Activated B cell treated with CpG ODN at 0.5 μM for 24 hours (primary cell): Measurements from ENCODE around the gene SUPT4H1. TPM values are rescaled to one million over a fixed set of nuclear protein-coding genes. Genes with fewer than 3 reads are reported as not detected.
A peak's percentile ranks its signal among the peaks of the same experiment; 100 is the strongest.

ENCODE experiments used
- ATAC-seq: fragments of 200-7000 bp; cut with Tn5 transposase; one replicate; pipeline ENCODE4 v1.10.0; 2021; ENCODE audit warnings: low read depth, mild to moderate bottlenecking, moderate library complexity
- CTCF ChIA-PET: fragments of 350-600 bp; sonication (Branson Sonifier 250); formaldehyde crosslinking; loops from one replicate; lab custom pipeline; 2021; ENCODE audit warnings: antibody characterized with exemption; lab: Charles Lee
- POLR2A ChIA-PET: fragments of 350-600 bp; sonication (Branson Sonifier 250); formaldehyde crosslinking; loops from one replicate; lab custom pipeline; 2021; ENCODE audit warnings: antibody characterized with exemption; lab: Charles Lee
- DNase-seq: peaks from one replicate; pipeline ENCODE4 v3.0.0; 2022
- H3K27ac Mint-ChIP-seq: one replicate; pipeline ENCODE4 v1.8.0; 2020; ENCODE audit warnings: mixed read lengths
- H3K27me3 Mint-ChIP-seq: one replicate; pipeline ENCODE4 v1.8.0; 2021; ENCODE audit warnings: mixed read lengths
- H3K36me3 Mint-ChIP-seq: one replicate; pipeline ENCODE4 v1.8.0; 2021; ENCODE audit warnings: low read depth, mixed read lengths
- H3K4me1 Mint-ChIP-seq: one replicate; pipeline ENCODE4 v1.8.0; 2021; ENCODE audit warnings: mixed read lengths
- H3K4me3 Mint-ChIP-seq: one replicate; pipeline ENCODE4 v1.8.0; 2020; ENCODE audit warnings: mild to moderate bottlenecking, mixed read lengths
- H3K9me3 Mint-ChIP-seq: one replicate; pipeline ENCODE4 v1.8.0; 2020; ENCODE audit warnings: mixed read lengths
- intact Hi-C: fragments of 100-400 bp; cut with micrococcal nuclease; formaldehyde crosslinking; loops from one replicate; pipeline ENCODE4 v1.15.1; 2024
- total RNA-seq: library from RNA; stranded (reverse); gene quantifications from 2 replicates; pipeline ENCODE4 v1.2.3, GENCODE V29; 2022
- TF ChIP-seq, protein P1 (sequence below): fragments of 200-600 bp; IDR thresholded peaks from one replicate; pipeline ENCODE4 v1.8.0; 2022; ENCODE audit warnings: antibody characterized with exemption, mild to moderate bottlenecking

SUPT4H1 gene
- total RNA-seq, 1 donor from 2014 or later, result 90.2 TPM

DNA sequence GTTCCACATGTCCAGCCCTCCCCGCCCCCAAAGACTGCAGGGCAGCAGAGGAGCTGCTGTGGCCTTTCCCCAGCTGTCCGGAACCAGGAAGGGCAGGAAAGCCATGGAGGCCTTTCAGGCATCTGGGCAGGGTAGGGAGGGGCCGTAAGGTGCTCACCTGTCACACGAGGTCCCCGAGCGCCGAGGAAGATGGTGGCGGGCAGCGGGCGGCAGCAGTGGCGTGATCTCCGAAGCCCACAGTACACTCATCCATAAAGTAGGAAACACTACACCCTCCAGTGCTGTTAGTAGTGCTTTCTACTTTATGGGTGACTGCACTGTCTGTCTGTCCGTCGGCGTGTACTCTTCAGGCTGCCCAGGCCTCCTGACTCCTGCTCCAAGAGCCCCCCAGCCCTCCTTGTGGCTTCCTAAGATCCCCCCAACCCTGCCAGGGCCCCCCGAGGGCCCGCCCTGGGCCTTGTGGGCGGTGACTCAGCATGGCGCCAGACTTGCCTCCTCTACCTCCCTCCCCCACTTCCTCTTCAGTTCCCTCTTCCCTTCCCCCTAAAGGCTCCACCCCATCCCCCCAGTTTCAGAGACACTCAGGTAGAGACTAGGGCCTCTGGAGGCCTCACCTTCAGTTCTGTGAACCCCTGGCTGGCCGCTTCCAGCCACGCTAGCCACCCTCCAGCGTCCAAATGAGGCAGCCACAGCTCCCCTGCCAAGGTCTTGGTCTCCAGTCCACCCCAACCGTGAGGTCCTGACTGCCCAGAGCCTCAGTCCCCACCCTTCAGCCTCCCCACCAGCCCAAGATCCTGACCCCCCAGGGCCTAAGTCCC, 20.8 kb downstream of the SUPT4H1 start:
- H3K4me1 Mint-ChIP-seq, result peaks cover 70% of the 10 kb centered on the region

DNA sequence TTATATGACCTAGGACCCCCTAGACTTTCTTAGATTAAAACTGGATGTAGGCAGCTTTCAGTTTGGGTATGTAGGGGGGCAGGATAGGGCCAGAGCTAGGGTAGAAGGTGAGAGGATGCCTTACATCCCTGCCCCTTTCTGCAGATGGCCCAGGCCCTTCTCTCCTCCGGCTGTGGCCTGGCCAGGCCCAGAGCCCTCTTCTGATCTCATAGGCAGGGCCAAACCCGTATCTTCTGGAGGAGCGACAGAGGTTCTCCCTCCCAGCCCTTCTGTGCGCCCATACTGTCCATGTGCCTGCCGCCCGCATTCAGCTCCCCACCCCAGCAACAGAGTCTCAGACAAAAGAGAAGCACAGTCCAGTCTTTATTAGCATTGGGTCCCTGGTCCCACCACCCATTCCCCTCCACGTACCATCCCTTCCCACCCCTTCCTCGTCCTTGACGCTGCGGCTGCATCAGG, 21.4 kb downstream of the SUPT4H1 start:
- intact Hi-C loops, result loop anchor here (5.0 to 10.0 kb wide), 3 partner anchors 323 to 824 kb away; partner anchors contain the start of genes PRR11, SKA2 and SRSF1
- no peak for ATAC-seq

More for the DNA sequence above, 20.8 kb downstream of the SUPT4H1 start:
- H3K27ac Mint-ChIP-seq, result peak overlapping the region; percentile 99
- no peaks in the 10 kb centered on the region for H3K9me3 Mint-ChIP-seq
- TF ChIP-seq, protein P1, sequence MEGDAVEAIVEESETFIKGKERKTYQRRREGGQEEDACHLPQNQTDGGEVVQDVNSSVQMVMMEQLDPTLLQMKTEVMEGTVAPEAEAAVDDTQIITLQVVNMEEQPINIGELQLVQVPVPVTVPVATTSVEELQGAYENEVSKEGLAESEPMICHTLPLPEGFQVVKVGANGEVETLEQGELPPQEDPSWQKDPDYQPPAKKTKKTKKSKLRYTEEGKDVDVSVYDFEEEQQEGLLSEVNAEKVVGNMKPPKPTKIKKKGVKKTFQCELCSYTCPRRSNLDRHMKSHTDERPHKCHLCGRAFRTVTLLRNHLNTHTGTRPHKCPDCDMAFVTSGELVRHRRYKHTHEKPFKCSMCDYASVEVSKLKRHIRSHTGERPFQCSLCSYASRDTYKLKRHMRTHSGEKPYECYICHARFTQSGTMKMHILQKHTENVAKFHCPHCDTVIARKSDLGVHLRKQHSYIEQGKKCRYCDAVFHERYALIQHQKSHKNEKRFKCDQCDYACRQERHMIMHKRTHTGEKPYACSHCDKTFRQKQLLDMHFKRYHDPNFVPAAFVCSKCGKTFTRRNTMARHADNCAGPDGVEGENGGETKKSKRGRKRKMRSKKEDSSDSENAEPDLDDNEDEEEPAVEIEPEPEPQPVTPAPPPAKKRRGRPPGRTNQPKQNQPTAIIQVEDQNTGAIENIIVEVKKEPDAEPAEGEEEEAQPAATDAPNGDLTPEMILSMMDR, result no peak
- intact Hi-C loops, result loop anchor here (5.0 to 10.0 kb wide), 3 partner anchors 324 to 824 kb away; partner anchors contain the start of genes PRR11, SKA2 and SRSF1
- H3K36me3 Mint-ChIP-seq, result peaks cover 45% of the 10 kb centered on the region
- H3K27me3 Mint-ChIP-seq, result no peaks in the 10 kb centered on the region
- peak; percentile 58 for DNase-seq
- peak overlapping the region; percentile 100 for H3K4me3 Mint-ChIP-seq
- POLR2A ChIA-PET, result interaction anchor here (0.6 to 27.9 kb wide), 17 partner anchors 7 to 391 kb away, joined by 3 to 3007 read pairs (median 13); partner anchors contain the start of genes HSF5, RNF43, SUPT4H1 and TSPOAP1
- peak; percentile 2 for ATAC-seq
- CTCF ChIA-PET, result interaction anchor here (0.9 to 4.8 kb wide), 3 partner anchors 12 to 20 kb away, joined by 3 to 89 read pairs (median 9); no protein-coding TSS in a partner anchor

DNA sequence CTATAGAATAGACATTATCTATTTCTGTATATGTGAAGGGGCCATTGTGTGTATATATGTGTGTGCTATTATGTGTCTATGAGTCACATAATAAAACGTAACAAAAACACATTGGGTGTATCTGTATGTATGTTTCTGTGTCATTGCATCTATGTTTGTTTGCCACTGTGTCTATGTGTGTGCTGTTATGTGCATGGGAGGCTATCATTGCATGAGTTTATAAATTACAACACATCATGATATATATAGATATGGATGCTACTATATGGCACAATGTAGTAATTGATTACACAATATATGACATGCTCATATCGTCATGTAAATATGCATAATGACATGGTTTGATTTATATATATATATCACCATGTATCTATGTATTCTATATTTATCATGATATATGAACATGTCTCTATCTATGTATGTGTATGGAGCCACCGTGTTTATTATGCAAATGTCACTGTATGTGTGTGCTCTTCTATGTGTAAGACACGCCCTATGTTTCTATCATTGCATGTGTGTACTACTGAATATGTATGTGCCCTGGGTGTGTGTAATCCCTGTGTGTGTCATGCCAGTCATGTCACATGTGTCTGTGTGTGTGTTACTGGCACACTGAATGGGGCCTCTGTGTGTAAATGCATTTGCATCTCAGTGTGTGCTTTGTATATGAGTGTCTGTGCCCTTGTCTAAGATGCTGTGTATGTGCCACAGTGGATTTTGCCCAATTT, 22.0 kb downstream of the SUPT4H1 start:
- TF ChIP-seq, protein P1, result no peak
- ChIA-PET POLR2A (interaction anchor here (0.6 to 27.9 kb wide), 9 partner anchors 5 to 260 kb away, joined by 3 to 3007 read pairs (median 130); partner anchors contain the start of genes RNF43, SUPT4H1 and TSPOAP1), CTCF (interaction anchor here (1.4 to 4.8 kb wide), 2 partner anchors 12 to 14 kb away, joined by 9 to 89 read pairs; no protein-coding TSS in a partner anchor)
- Mint-ChIP-seq H3K27ac (peak overlapping the region; percentile 99), H3K4me1 (peaks cover 70% of the 10 kb centered on the region), H3K4me3 (peak overlapping the region; percentile 100), H3K27me3 (peaks cover 2% of the 10 kb centered on the region), H3K36me3 (peaks cover 45% of the 10 kb centered on the region), H3K9me3 (no peaks in the 10 kb centered on the region)
- ATAC-seq (peak; percentile 9), DNase-seq (no peak)
- intact Hi-C loops, result loop anchor here (1.0 to 10.0 kb wide), 8 partner anchors 8 to 825 kb away; partner anchors contain the start of genes PRR11, RNF43, SKA2 and SRSF1

More for the DNA sequence above, 21.4 kb downstream of the SUPT4H1 start:
- Mint-ChIP-seq H3K27me3 (no peaks in the 10 kb centered on the region), H3K27ac (peak overlapping the region; percentile 99), H3K4me3 (peak overlapping the region; percentile 100), H3K36me3 (peaks cover 45% of the 10 kb centered on the region), H3K4me1 (peaks cover 70% of the 10 kb centered on the region), H3K9me3 (no peaks in the 10 kb centered on the region)
- no peak for DNase-seq
- TF ChIP-seq, protein P1, result no peak
- ChIA-PET CTCF (interaction anchor here (0.9 to 4.8 kb wide), 3 partner anchors 13 to 21 kb away, joined by 3 to 89 read pairs (median 9); no protein-coding TSS in a partner anchor), POLR2A (interaction anchor here (0.6 to 27.9 kb wide), 11 partner anchors 6 to 301 kb away, joined by 3 to 3007 read pairs (median 19); partner anchors contain the start of genes HSF5, RNF43, SUPT4H1 and TSPOAP1)

DNA sequence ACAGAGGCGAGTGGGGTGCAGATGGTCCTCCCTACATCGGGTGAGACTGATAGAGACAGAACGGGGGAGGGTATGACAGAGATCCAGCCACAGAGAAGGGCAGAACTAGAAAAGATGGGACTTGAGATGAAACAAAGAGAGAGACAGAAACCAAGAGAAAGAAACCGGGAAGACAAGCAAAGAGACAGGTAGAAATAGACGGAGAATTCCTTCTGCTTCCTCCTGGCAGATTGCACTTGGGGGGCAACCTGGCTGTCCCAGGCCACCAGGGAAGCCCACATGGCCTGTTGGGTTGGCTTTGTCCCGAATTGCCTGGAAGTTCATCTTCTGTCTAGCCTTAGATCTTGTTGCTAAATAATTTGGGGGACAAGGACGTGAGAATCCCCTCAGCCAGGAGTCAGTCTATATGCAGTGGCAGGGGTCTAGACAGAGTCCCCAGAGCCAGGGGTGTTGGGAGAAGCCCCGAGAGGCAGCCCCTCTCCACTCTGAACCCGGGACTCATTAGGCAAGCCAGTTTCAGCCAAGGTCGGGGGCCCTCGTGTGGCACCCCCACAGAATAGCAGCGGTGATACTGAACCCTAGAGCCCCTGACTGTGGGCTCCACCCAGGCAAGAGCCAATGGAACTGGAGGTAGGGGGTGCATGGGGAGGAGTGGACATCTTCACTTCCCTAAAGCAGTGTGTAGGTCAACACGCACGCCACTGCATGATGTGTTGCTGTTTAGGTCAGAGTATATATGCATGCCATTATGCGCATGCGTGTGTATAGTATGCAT, 22.8 kb downstream of the SUPT4H1 start:
- H3K4me3 Mint-ChIP-seq, result peak overlapping the region; percentile 100
- DNase-seq, result peak; percentile 75
- ChIA-PET CTCF (interaction anchor here (1.9 to 4.0 kb wide), 3 partner anchors 8 to 16 kb away, joined by 6 to 46 read pairs (median 38); no protein-coding TSS in a partner anchor), POLR2A (interaction anchor here (1.4 to 27.9 kb wide), 13 partner anchors 10 to 332 kb away, joined by 3 to 3007 read pairs (median 14); partner anchors contain the start of genes MTMR4, RNF43 and SUPT4H1)
- intact Hi-C loops, result loop anchor here (1.0 kb wide), 5 partner anchors 9 to 88 kb away; partner anchors contain the start of genes RNF43 and SUPT4H1
- ATAC-seq, result peak; percentile 36
- peak overlapping the region; percentile 93 for H3K27ac Mint-ChIP-seq
- TF ChIP-seq, protein P1, result no peak
- H3K36me3 Mint-ChIP-seq, result peaks cover 45% of the 10 kb centered on the region
- peaks cover 65% of the 10 kb centered on the region for H3K4me1 Mint-ChIP-seq
- H3K9me3 Mint-ChIP-seq, result no peaks in the 10 kb centered on the region
- H3K27me3 Mint-ChIP-seq, result peaks cover 2% of the 10 kb centered on the region
